Measurements from ENCODE around the gene SRSF2.
A peak's percentile ranks its signal among the peaks of the same experiment; 100 is the strongest.

Gene SRSF2

GRCh38 chr17:76772842-76773525, 35.9 kb upstream of the SRSF2 start:
- no peaks in the 10 kb centered on the region for H3K27me3 ChIP-seq
- H3K4me3 ChIP-seq (ENCODE audit: low read depth, low read length), result peak overlapping the region; percentile 1
- H3K36me3 ChIP-seq, result peaks cover 22% of the 10 kb centered on the region
- peak; percentile 74 for DNase-seq
- TF ChIP-seq, protein P1, sequence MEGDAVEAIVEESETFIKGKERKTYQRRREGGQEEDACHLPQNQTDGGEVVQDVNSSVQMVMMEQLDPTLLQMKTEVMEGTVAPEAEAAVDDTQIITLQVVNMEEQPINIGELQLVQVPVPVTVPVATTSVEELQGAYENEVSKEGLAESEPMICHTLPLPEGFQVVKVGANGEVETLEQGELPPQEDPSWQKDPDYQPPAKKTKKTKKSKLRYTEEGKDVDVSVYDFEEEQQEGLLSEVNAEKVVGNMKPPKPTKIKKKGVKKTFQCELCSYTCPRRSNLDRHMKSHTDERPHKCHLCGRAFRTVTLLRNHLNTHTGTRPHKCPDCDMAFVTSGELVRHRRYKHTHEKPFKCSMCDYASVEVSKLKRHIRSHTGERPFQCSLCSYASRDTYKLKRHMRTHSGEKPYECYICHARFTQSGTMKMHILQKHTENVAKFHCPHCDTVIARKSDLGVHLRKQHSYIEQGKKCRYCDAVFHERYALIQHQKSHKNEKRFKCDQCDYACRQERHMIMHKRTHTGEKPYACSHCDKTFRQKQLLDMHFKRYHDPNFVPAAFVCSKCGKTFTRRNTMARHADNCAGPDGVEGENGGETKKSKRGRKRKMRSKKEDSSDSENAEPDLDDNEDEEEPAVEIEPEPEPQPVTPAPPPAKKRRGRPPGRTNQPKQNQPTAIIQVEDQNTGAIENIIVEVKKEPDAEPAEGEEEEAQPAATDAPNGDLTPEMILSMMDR (IDR thresholded peaks at IDR 0.05; ENCODE audit: low read depth, low read length), result peak; percentile 45
- H3K9me3 ChIP-seq, result peaks cover 3% of the 10 kb centered on the region; the same call in 1 of the 2 replicates
- peaks cover 6% of the 10 kb centered on the region; the same call in 1 of the 2 replicates for H3K4me1 ChIP-seq

GRCh38 chr17:76758570-76758969, 21.4 kb upstream of the SRSF2 start:
- DNase-seq, result no peak
- Histone ChIP-seq H3K36me3 (no peaks in the 10 kb centered on the region), H3K27me3 (no peaks in the 10 kb centered on the region), H3K4me3 (ENCODE audit: low read depth, low read length) (no peak overlapping the region), H3K9me3 (no peaks in the 10 kb centered on the region), H3K4me1 (peaks cover 3% of the 10 kb centered on the region; the same call in 1 of the 2 replicates)
- TF ChIP-seq, protein P1 (IDR thresholded peaks at IDR 0.05; ENCODE audit: low read depth, low read length), result no peak

GRCh38 chr17:76757256-76757655, 20.1 kb upstream of the SRSF2 start:
- Histone ChIP-seq H3K27me3 (no peaks in the 10 kb centered on the region), H3K9me3 (no peaks in the 10 kb centered on the region), H3K36me3 (no peaks in the 10 kb centered on the region), H3K4me1 (peaks cover 3% of the 10 kb centered on the region; the same call in 1 of the 2 replicates), H3K4me3 (ENCODE audit: low read depth, low read length) (no peak overlapping the region)
- TF ChIP-seq, protein P1 (IDR thresholded peaks at IDR 0.05; ENCODE audit: low read depth, low read length), result no peak
- no peak for DNase-seq

DNA sequence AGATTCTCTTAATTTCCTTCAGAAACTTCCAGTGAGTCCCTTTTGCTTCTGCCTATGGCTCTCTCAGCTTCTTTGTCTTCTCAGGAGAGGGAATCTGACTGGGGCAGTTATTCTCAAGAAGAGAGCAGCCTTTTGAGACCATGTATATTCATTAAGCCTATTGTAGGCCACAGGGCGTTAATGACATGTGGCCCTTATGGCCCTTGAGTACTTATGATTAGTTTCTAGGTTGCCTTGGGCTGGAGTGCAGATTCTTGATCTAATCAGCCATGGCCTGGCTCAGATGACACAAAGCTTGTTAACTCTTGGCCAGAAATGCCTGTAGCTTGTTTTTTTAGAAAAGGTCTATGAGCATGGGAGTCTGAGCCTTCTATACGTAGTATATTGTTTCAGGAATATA, 18.2 kb upstream of the SRSF2 start:
- Histone ChIP-seq H3K9me3 (no peaks in the 10 kb centered on the region), H3K4me1 (peaks cover 3% of the 10 kb centered on the region; the same call in 1 of the 2 replicates), H3K27me3 (no peaks in the 10 kb centered on the region), H3K36me3 (no peaks in the 10 kb centered on the region), H3K4me3 (ENCODE audit: low read depth, low read length) (no peak overlapping the region)
- DNase-seq, result no peak
- TF ChIP-seq, protein P1 (IDR thresholded peaks at IDR 0.05; ENCODE audit: low read depth, low read length), result no peak

DNA sequence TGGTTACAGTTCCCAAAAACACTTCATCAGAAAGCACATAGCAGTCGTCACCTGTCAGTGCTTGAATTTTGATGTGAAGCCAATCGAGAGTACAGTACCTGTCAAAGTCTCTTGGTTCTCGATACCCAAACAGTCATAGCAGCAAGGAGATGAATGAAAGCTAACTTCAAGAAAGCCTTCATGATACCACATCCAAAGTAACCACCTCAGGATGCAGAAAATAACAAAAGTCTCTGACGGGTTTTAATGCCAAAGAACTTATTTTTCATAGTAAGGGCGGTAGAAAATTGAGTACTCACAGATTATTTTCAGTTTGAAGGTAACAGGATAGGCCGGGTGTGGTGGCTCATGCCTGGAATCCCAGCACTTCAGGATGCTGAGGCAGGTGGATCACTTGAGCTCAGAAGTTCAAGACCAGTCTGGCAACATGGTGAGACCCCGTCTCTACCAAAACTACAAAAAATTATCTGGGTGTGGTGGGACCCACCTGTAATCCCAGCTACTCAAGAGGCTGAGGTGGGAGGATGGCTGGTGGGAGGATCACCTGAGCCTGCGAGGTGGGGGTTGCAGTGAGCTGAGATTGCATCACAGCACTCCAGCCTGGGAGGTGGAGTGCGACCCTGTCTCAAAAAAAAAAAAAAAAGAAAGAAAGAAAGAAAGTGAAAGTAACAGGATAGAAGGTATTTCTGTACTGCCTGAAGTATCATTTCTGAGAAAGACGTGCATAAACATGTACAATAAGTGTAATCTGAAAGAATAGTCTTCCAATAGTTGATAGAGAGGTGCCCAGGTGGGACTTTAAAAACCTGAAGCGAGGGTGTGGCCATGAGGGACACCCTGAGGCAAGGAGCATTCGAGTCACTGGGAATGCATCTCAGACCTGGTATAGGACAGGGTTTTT, 16.2 kb upstream of the SRSF2 start:
- TF ChIP-seq, protein P1 (IDR thresholded peaks at IDR 0.05; ENCODE audit: low read depth, low read length), result no peak
- no peak for DNase-seq
- Histone ChIP-seq H3K4me1 (peaks cover 3% of the 10 kb centered on the region; the same call in 1 of the 2 replicates), H3K9me3 (no peaks in the 10 kb centered on the region), H3K36me3 (no peaks in the 10 kb centered on the region), H3K27me3 (no peaks in the 10 kb centered on the region), H3K4me3 (ENCODE audit: low read depth, low read length) (no peak overlapping the region)
